Choroid plexus epithelial cell (primary cell): ENCODE measurements around the gene COL9A3.

Experiments
- DNase-seq: peaks from one replicate; pipeline ENCODE4 v3.0.0-alpha.2; 2010; ENCODE audit warnings: low read depth
- H3K4me3 ChIP-seq: 2 replicates; pipeline ENCODE4 v1.5.1; 2011; ENCODE audit warnings: low read depth, mild to moderate bottlenecking, control low read depth, low read length, moderate library complexity
- CTCF ChIP-seq: conservative IDR thresholded peaks from 2 replicates; pipeline ENCODE4 v1.5.1; 2011; ENCODE audit warnings: low read depth, mild to moderate bottlenecking, control low read depth, inconsistent platforms, low read length, moderate library complexity

Gene COL9A3

GRCh38 chr20:62771396-62772102 lies 45.3 kb upstream of the COL9A3 start:
- TF ChIP-seq CTCF, result no peak
- no peak overlapping the region for H3K4me3 ChIP-seq
- no peak for DNase-seq

DNA sequence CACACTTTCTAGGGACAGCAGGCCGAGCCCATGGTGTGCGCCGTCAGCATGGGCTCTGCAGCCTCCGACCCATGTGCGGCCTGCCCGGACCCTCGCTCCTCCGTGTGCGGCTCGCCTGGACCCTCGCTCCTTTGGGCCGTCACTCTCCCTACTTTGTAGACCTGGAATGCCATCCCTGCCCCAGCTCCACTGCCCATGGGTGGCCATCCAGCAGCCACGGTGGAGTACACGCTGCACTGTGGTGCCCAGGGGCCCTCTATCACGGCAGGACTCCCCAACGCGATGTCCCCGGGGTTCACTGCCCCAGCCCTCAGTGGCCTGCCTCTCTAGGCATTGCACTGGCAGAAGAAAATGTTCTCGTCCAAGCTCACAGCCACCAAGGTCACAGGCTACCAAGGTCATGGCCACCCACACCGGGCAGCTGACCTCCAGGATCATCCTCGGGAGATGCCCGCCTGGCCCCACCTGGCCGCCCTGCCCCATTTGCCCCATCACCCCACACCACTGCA lies 44.7 kb upstream of the COL9A3 start:
- no peak for TF ChIP-seq CTCF
- no peak overlapping the region for H3K4me3 ChIP-seq
- no peak for DNase-seq

- H3K4me3 ChIP-seq, result no peak overlapping the region
- TF ChIP-seq CTCF, result no peak
- DNase-seq, result no peak
These were observed 44.2 kb upstream of the COL9A3 start for GRCh38 chr20:62772619-62772989.

DNA sequence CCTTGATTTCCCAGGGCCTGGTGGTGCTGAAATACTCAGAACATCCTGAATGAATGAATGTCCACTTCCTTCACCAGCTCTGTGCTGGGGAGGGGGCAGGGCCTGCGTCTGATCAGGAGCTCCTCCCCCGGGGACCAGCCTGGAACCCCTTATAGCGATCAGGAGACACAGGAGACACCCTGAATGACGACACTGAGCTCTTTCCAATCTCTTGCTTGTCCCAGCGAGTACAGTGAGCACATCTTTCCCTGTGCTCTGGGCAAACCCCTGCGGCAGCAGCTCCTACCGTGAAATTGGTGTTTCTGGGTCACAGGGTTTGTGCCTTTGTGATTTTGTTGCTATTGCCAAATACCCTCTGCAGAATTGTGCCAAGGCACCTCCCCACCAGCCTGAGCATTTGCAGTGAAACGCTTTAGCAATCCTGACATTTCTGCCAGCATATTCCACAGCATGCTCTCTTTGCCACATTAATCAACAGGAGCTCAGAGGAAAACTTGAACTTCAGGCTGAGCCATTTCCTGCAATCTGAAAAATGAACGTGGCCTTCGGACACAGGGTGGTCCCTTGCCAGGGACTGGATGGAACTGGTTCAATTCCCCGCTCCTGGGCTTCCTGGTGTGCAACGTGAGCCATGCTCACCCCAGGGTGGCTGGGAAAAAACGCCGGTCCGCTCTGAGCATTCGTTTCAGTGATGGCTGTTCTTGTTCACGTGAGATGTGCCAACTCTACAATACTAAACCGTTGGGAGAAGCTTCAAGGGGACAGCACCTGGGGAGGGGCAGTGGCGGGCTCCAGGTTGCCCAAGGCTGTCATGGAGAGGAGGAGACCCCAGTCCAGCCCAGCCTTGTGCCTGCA lies 43.6 kb upstream of the COL9A3 start:
- no peak for TF ChIP-seq CTCF
- no peak overlapping the region for H3K4me3 ChIP-seq

DNA sequence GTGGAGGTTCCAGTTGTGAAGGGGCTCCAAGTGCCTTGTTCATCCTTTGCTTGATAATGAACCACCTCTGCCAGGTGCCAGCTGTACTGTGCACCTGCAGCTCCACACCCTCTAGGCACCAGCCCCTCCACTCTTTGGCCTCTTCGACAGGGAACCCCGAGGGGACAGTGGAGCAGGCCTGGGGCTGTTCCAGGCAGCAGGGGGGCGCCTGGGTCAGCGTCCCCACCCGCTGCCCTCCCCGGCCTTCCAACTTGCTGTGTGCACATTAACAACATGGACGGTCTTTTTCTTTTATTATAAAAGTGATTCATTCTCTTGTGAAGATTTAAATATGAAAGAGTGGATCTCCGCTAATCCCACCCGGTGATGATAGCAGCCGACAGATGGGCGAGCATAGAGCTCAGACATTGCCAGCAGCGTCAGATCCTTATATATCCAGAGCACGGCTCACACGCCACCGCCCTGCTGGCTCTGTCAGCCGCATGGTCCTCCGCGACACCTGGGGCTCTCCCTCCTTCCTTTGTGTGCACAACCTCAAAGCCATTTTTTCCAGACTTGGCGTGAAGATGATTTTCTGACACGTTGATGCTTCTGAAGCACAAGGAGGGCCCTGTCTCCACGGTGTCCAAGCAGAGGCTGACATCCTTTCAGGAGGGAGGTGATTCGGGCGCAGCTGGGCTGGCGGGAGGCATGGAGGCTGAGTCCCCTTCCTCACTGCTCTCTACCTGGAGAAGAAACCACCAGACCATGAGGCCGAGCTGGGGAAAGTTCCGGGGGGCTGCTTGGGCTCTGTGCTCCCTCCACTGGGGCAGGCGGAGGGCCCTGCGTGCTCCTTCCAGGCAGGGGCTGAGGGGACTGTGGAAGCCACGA lies 42.8 kb upstream of the COL9A3 start:
- no peak for TF ChIP-seq CTCF
- DNase-seq, result no peak
- no peak overlapping the region for H3K4me3 ChIP-seq

More for the DNA sequence above, 43.6 kb upstream of the COL9A3 start:
- DNase-seq, result no peak

GRCh38 chr20:62774762-62775161 lies 42.1 kb upstream of the COL9A3 start:
- H3K4me3 ChIP-seq, result no peak overlapping the region
- no peak for TF ChIP-seq CTCF
- no peak for DNase-seq
